Stimulated activated CD4-positive, alpha-beta T cell treated with anti-CD3 and anti-CD28 coated beads, Interleukin-1b, Interleukin-23, amount 100 ng/mL, for 24 hours (primary cell): ENCODE results near the gene TCERG1L.
"Not testable (repeated sequence)": the region's sequence is repeated elsewhere in the genome, so short reads cannot be mapped to it uniquely, and the experiment has no call there.

Source experiments
- DNase-seq, 4 experiments: peaks; one replicate each; pipeline ENCODE4 v3.0.0-alpha.2; 2020; ENCODE audit warnings: low read depth in 4 of 4, low spot score in 1 of 4

TCERG1L gene

GRCh38 chr10:131311661-131312477, at the start of gene TCERG1L:
Gene TCERG1L, minus strand, starts transcription at chr10:131311721. Its CDS starts 86 bp downstream, at chr10:131311635.
- peak in 1 of 4 experiments; percentile 19 for DNase-seq

GRCh38 chr10:131358741-131359442, 47.4 kb upstream of the TCERG1L start:
- DNase-seq = no peak

DNA sequence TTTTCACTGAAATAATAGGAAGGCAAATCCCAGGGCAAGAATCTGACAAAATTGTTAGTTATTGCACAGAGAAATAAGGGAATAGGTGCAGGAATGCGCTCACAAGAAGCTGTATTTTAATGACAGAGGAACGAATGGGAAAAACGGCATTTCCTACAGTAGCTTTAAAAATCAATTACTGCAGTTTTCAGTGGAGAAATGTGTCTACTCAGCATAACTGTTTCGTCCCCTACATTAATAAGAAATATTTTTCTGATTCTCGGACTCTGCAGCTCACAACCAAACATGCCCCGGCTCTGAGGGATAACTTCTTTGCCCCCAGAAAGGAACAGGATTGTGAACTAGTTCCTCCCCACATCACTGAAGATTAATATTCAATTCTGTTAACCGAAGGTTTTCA, 44.9 kb upstream of the TCERG1L start:
- no peak for DNase-seq

GRCh38 chr10:131355881-131356280, 44.4 kb upstream of the TCERG1L start:
- DNase-seq = no peak

DNA sequence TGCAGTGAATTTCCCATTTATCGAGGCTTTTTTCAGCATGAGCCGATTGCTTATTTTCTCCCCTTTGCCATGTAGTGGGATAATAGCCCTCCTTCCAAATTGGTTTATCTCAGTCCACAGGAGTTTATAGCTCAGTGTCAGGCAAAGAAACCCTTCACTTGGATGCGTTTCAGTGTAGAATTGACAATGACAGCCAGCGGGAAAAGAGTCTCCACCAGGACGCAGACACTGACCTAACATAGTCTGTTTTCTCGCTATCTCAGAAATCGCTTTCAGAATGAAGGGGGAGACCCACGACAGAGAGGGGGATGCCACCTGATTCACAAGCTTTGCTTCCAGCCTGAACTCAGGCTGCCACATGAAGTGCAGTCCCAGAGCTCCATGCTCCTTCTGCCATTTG, 43.5 kb upstream of the TCERG1L start:
- DNase-seq = no peak

- DNase-seq = no peak
Observed at GRCh38 chr10:131354380-131354779, 42.9 kb upstream of the TCERG1L start.

DNA sequence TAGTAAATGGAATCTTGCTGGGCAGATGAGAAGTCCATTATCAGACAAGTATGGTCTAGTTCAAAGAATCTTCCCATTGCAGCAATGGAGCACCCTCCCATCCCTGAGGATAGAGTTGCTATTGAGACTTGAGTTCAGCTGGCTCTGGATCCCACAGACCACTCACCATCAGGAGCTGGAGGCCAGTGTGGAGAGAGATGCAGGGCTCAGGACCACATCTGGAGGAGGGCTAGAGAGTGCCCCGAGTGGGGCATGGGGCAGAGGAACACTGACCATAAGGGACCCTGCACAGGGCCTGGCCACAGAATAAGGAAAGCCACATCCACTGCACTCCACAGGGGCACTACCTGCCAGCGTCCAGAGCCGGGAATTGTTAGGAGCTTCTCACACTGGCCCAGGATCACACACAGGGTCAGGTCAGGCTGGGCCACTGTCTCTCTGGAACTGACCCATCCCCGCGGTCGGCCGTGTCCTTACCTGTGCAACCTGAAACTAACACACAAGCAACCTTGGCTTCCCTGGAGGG, 41.3 kb upstream of the TCERG1L start:
- DNase-seq = no peak

GRCh38 chr10:131350660-131351059, 39.1 kb upstream of the TCERG1L start:
- no peak for DNase-seq

GRCh38 chr10:131350245-131350644, 38.7 kb upstream of the TCERG1L start:
- DNase-seq = no peak

- DNase-seq = no peak
Observed at GRCh38 chr10:131346456-131346855, 34.9 kb upstream of the TCERG1L start.

DNA sequence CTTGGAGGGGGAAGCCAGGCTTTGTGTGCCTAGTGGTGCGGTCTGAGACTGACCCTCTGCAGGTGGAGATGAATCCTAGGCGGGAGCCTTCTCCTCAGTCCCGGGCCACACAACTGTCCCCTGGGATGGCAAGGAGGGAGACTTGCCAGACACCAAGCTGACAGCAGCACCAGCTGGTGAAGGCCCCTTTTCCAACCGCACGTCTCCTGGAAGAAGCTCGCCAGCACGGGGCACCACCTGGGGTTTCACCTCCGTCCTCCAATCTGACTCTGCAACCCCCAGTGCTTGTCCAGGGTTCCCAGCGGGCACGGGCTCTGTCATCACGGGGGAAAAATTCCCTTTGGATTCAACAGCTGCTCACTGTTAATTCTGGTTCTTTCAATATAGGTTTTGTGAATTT, 34.2 kb upstream of the TCERG1L start:
- no peak for DNase-seq

DNA sequence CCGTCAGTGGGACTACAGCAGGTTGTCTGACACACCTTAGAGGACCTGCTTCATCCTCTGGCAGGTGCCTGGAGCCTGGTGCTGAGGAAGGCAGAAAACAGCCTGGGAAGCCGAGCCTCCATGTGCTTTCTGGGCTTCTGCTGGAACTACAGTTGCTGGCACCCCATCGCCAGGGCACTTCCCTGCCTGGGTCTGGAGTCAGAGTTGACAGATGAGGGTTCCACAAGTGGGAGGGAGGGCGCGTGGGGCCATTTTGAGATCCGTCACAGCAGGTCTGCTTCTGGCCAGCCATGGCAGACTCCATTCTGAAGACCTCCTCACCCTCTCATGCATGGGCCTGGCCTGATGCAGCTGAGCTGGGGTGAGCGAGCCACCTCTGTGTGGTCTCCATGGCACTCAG, 33.2 kb upstream of the TCERG1L start:
- DNase-seq = no peak

- DNase-seq = no peak
Observed at GRCh38 chr10:131337741-131338140, 26.2 kb upstream of the TCERG1L start.

GRCh38 chr10:131332821-131333220, 21.3 kb upstream of the TCERG1L start:
- no peak for DNase-seq

DNA sequence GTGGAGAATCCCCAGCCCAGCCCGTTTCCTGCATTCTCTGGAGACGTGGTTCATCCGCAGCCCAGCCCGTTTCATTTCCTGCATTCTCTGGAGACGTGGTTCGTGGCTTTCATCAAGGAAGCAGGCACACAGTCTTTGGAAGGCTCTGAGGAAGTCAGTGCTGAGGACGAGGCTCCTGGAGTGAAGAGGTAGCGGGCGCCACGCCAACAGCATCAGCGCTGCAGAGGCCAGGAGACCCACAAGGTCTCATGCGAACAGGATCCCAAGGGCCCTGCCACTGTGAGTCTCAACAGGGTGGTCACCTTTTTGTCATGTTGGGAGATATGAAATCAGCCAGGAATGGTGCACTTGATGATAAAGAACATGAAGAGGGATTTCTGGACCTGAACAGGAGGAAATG, 12.4 kb upstream of the TCERG1L start:
- no peak for DNase-seq

DNA sequence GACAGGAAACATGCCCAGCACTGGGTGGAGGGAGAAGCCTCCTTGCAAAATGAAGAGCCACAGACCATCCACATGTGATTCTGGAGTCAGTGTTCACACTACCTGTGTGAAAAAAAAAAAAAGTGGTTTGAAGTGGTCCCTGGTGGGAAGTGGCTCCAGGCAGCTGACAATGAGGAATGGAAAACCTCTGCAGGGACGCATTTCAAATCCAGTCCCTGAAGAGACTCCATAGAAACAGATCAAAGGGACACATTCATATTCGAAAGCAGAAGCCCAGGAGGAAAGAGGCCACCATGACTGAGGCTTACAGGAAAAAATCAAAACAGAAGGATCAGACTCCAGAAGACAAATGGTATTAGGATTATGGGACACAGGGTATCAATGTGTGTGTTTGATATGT, 11.5 kb upstream of the TCERG1L start:
- DNase-seq = no peak

DNA sequence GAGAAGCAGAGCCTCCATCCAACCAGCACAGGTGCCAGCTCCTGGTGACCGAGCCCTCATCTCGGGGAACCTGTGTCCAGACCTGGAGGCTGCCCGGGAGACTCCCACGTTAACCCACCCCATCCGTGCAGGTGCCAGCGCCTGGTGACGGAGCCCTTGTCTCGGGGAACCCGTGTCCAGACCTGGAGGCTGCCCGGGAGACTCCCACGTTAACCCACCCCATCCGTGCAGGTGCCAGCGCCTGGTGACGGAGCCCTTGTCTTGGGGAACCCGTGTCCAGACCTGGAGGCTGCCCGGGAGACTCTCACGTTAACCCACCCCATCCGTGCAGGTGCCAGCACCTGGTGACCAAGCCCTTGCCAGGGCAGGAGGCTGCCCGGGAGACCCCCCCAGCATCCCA, 11.1 kb upstream of the TCERG1L start:
- DNase-seq = not testable (repeated sequence)

GRCh38 chr10:131320860-131321604, 9.5 kb upstream of the TCERG1L start:
- no peak for DNase-seq

GRCh38 chr10:131318814-131319213, 7.3 kb upstream of the TCERG1L start:
- no peak for DNase-seq

DNA sequence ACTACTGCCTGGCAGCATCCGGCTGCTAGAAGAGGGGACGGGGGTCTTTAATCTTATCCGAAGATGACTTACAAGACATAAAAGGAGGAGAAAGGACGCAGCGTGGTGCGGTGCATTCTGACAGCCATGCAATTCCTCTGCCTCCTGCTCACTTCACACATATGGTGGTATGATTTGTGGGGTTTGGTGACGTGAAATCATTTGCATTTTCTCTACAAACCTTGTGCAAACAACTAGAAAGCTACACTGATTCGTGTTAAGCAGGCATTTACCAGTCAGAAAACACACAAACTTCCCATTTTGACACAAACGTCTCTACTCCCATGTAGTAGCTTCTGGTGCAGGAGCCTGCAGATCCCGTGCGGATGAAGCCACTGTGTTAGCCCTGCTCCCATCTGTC, 6.8 kb upstream of the TCERG1L start:
- DNase-seq = no peak

DNA sequence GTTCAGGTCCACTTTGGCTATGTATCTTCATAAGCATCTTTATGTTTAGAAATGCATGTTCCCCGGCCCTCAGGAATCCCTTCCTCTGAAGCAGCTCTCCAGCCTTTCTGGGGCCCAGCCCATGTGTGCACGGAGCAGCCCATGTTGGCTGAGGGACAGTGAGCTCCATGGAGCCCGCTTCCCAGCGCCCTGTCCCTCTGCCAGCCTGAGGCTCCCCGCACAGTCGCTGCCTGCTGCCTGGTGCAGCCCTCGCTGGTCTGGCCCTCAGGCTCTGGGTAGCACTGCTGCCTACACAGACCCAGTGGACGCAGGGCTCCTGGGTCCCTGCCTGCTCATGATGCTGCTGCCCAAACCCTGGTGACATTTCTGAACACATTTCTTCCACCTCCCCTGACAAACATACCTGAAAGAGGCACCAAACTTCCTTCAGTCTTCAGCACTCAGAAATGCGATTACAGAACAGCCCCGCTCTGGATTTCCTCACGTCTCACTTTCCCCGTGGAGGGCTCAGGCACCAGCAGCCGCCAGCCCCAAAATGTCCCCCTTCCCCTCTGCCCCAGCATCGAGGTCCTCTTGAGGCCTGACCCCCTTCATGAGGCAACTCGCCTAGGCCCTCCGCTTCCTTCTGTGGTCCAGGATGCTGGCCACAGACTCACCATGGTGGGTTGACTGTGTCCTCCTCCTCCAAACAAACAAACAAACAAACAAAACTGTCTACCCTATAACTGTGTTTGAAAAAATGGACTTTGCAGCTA, 5.0 kb upstream of the TCERG1L start:
- DNase-seq = no peak
